Stimulated activated CD4-positive, alpha-beta T cell treated with anti-CD3 and anti-CD28 coated beads, TNF-alpha, amount 100 ng/mL, for 48 hours (primary cell): ENCODE measurements around the gene FRMD7.
"Not testable (repeated sequence)": the region's sequence is repeated elsewhere in the genome, so short reads cannot be mapped to it uniquely, and the experiment has no call there.

ENCODE experiments used
- DNase-seq, 3 donors: peaks; one replicate each; pipeline ENCODE4 v3.0.0-alpha.2; 2020; ENCODE audit warnings: low read depth in 3 of 3

FRMD7 gene

GRCh38 chrX:132127743-132128142 lies at the start of gene FRMD7:
FRMD7 (minus strand) TSS chrX:132128020; CDS start chrX:132127844, 176 bp downstream.
- DNase-seq, result no peak

GRCh38 chrX:132173647-132174046 lies 45.8 kb upstream of the FRMD7 start:
- DNase-seq, result no peak

- no peak for DNase-seq
These were observed 44.1 kb upstream of the FRMD7 start for GRCh38 chrX:132171881-132172280.

- DNase-seq, result no peak
These were observed 43.7 kb upstream of the FRMD7 start for GRCh38 chrX:132171478-132171877.

- DNase-seq, result no peak
These were observed 41.7 kb upstream of the FRMD7 start for GRCh38 chrX:132169554-132169953.

- no peak for DNase-seq
These were observed 37.8 kb upstream of the FRMD7 start for GRCh38 chrX:132165651-132166050.

- no peak for DNase-seq
These were observed 37.2 kb upstream of the FRMD7 start for GRCh38 chrX:132165005-132165404.

- DNase-seq, result not testable (repeated sequence)
These were observed 35.3 kb upstream of the FRMD7 start for GRCh38 chrX:132163094-132163493.

- no peak for DNase-seq
These were observed 25.3 kb upstream of the FRMD7 start for GRCh38 chrX:132153166-132153565.

GRCh38 chrX:132146456-132146855 lies 18.6 kb upstream of the FRMD7 start:
- no peak for DNase-seq

- DNase-seq, result no peak
These were observed 16.2 kb upstream of the FRMD7 start for GRCh38 chrX:132144061-132144460.

GRCh38 chrX:132125906-132126305 lies 1.9 kb downstream of the FRMD7 start:
- DNase-seq, result no peak

GRCh38 chrX:132120913-132121312 lies 6.9 kb downstream of the FRMD7 start:
- DNase-seq, result no peak

- no peak for DNase-seq
These were observed 7.9 kb downstream of the FRMD7 start for GRCh38 chrX:132119821-132120515.

GRCh38 chrX:132119283-132119682 lies 8.5 kb downstream of the FRMD7 start:
- no peak for DNase-seq

GRCh38 chrX:132118358-132118757 lies 9.5 kb downstream of the FRMD7 start:
- DNase-seq, result no peak

GRCh38 chrX:132115792-132116191 lies 12.0 kb downstream of the FRMD7 start:
- no peak for DNase-seq

GRCh38 chrX:132114607-132115006 lies 13.2 kb downstream of the FRMD7 start:
- no peak for DNase-seq

- no peak for DNase-seq
These were observed 20.5 kb downstream of the FRMD7 start for GRCh38 chrX:132107291-132107690.

GRCh38 chrX:132101799-132102198 lies 26.0 kb downstream of the FRMD7 start:
- no peak for DNase-seq

- no peak for DNase-seq
These were observed 26.6 kb downstream of the FRMD7 start for GRCh38 chrX:132101206-132101605.

- not testable (repeated sequence) for DNase-seq
These were observed 29.1 kb downstream of the FRMD7 start for GRCh38 chrX:132098704-132099103.

GRCh38 chrX:132094164-132094563 lies 33.7 kb downstream of the FRMD7 start:
- DNase-seq, result no peak

- no peak for DNase-seq
These were observed 34.5 kb downstream of the FRMD7 start for GRCh38 chrX:132093239-132093860.
